GM19324 (cell line): ENCODE results near the gene AICDA.

ENCODE experiments used
- ATAC-seq: cut with Tn5 transposase; IDR thresholded peaks from one replicate; pipeline ENCODE4 v1.9.1; 2021; ENCODE audit warnings: mild to moderate bottlenecking, moderate library complexity; ENCODE audit not compliant: unreplicated experiment, low FRiP score

The AICDA gene

DNA sequence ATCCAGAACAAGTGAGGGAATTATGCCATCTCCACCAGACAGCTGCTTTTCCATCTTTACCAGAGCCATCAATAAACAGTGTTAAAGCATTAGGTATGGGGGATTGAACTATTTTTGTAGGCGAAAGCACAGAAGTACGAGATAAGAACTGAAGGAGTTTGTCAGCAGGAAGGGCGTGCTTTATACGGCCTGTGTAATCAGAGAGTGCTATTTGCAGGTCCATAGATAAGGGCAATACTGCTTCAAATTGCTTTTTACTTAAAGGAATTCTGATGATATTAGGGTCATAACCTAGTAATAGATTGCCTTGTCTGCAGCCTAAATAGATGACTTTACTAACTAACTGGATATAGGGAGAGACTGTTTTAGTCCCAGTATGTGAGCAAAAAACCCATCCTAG lies 51.6 kb downstream of the AICDA start:
- ATAC-seq = no peak

DNA sequence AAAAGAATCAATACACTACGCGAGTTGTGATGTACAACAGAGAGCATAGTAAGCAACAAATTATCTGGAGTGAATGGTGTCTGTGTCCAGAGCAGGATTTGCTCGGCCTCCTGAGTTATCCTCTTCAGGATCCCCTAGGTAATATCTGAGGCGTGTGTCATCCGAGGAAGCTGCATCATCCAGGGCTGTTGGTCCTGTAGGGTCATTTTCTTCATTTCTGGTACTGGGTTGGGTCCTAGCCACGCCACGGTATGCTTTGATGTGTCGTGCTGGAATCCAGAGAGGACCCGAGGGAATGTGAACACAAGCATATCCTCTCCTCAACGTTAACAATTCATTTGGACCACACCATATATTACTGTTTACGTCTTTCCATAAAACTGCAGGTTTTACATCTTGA lies 53.0 kb downstream of the AICDA start:
- ATAC-seq = no peak

DNA sequence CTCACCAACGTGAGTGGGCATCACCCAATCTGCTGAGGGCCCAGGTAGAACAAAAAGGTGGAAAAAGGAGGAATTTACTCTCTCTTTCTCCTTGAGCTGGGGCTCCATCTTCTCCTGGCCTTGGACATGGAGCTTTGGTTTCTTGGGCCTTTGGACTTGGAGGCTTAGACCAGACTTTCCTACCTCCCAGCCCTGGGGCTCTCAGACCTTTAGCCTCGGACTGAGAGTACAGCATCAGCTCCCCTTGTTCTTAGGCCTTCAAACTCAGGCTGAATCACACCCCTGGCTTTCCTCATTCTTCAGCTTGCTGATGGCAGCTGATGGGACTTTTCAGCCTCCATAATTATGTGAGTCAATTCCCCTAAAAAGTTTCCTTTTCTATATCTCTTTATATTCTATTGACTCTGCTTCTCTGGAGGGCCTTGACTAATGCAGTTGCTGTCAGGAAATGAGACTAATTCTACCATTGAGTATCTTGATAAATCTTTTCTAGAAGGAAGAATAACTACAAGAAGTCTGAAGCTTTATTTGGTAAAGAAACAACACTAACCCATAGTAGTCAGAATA lies 56.0 kb downstream of the AICDA start:
- ATAC-seq = no peak

DNA sequence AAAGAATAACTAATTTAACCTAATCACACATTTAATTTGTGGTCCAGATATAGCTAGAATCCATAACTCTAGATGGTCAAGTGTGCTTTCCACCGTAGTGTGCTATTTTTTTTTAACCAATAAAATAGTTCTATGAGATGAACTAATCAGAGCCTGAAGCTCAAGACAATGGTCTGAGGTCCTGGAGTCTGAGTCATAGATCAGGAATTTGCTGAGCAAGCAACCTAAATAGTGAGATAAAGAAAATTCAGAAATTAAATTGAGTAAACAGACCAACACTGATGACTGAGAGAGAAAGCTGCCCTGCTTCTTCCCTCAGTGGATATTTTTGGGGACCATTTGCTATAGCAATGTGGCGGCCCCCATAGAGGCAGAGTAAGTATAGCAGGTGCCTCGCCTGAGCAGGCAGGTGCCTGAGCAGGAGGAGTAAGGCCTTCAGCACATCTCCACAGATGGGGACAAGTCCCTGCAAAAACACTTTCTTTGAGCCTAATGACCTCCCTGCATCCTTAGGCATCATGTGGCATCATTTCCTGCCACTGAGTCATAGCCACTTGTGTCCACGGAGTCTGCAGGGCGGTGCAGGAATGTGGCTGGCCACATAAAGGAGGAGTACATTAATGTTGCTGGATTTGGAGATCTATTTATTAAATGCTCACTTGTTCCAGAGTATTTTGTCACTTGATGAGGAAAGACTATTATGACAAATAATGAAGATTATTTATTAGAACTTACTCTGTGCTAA lies 58.0 kb downstream of the AICDA start:
- ATAC-seq = no peak

DNA sequence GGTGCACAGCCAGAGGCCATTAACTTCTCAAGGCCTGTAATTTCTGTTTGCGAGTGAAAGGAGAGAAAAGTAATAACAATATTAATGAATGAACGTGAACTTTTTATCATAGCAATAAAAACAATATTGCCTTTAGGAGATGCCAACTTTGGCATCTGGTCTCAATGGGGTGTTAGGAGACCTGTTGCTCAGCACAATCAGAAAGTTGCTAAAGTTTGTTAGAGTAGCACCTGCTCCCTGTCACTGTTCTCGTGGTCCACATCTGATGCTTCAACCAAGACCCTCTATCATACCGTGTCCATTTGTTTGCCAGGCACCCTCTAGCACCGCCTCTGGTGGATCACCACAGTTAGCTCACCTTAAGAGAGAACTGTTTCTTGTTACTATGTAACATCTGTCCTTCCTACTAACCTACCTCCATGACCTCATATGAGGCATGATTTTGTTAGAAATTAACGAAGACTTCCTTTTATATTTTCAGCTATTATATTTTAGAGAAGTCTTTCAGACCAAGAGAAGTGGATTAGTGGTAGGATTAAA lies 59.5 kb downstream of the AICDA start:
- ATAC-seq = no peak
